ENCODE data around the gene TBCD. TPM values are rescaled to one million over a fixed set of nuclear protein-coding genes. Genes with fewer than 3 reads are reported as not detected.

The TBCD gene
- total RNA-seq, 1 donor from 2014 or later, result 104 TPM

DNA sequence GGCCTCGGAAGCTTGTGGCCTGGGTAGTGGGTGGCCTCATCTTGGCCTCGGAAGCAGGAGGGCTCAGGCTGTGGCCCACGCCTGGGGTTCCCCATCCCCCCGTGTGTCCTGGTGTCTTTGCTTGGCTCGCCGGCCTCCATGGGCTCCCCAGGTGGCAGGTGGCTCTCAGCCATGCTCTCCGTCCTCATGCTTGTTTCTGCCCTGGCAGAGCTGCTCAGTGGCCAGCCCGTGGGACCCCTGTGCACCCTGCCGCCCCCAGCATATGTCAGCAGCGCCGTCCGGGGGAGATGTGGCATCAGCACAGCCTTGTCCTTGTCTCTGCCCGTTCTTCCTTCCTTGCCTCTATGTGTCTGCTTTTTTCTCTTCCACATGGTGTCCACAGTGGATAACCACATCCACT lies 38.5 kb downstream of the TBCD start:
- Mint-ChIP-seq H3K9me3 (no peaks in the 10 kb centered on the region), H3K27me3 (no peaks in the 10 kb centered on the region), H3K4me3 (no peak overlapping the region), H3K27ac (no peak overlapping the region), H3K4me1 (ENCODE audit: unreplicated experiment) (peaks cover 36% of the 10 kb centered on the region), H3K36me3 (peaks cover 8% of the 10 kb centered on the region)
- no peak for DNase-seq (ENCODE audit: extremely low spot score, unreplicated experiment)
- no peak for TF ChIP-seq CTCF (conservative IDR thresholded peaks at IDR 0.05)

- Mint-ChIP-seq H3K27ac (peak overlapping the region; percentile 27), H3K27me3 (no peaks in the 10 kb centered on the region), H3K9me3 (no peaks in the 10 kb centered on the region), H3K4me3 (no peak overlapping the region), H3K36me3 (peaks cover 8% of the 10 kb centered on the region), H3K4me1 (ENCODE audit: unreplicated experiment) (peaks cover 36% of the 10 kb centered on the region)
- no peak for DNase-seq (ENCODE audit: extremely low spot score, unreplicated experiment)
- no peak for TF ChIP-seq CTCF (conservative IDR thresholded peaks at IDR 0.05)
Observed at GRCh38 chr17:82791532-82791931, 39.7 kb downstream of the TBCD start.

GRCh38 chr17:82793974-82794630 lies 42.2 kb downstream of the TBCD start:
- no peak for DNase-seq (ENCODE audit: extremely low spot score, unreplicated experiment)
- peak overlapping the region; percentile 79 for H3K27ac Mint-ChIP-seq
- peaks cover 11% of the 10 kb centered on the region for H3K36me3 Mint-ChIP-seq
- no peaks in the 10 kb centered on the region for H3K9me3 Mint-ChIP-seq
- no peaks in the 10 kb centered on the region for H3K27me3 Mint-ChIP-seq
- no peak overlapping the region for H3K4me3 Mint-ChIP-seq
- H3K4me1 Mint-ChIP-seq (ENCODE audit: unreplicated experiment), result peaks cover 29% of the 10 kb centered on the region
- no peak for TF ChIP-seq CTCF (conservative IDR thresholded peaks at IDR 0.05)

DNA sequence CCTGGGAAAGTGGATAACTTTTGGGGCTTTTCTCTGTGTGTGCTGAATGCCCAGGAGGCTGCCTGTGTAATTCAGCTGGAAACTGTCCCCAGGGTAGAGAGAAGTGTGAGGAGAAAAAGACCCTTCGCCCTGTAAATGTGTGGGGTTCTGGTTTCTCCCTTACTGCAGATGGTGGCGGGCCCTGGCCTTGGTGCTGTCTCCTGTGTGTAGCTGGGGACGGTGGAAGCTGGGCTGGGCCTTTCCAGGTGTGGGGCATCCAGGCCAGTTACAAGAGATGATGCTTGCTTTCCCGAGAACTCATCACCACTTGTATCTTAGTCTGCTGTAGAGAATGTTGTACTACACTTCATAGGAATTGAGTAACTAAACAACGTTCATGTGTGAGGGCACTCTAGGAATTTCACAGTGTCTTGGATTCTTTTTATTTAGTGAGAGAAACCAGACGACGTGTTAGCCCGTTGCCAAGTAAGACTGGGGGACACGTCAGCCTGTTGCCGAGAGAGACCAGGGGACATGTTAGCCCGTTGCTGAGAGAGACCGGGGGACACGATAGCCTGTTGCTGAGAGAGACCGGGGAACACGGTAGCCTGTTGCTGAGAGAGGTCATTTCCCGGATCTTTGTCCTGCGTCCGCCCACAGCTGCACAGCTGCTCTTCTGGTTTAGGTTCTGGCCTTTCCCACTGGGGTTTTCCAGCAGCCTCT lies 43.1 kb downstream of the TBCD start:
- peaks cover 25% of the 10 kb centered on the region for H3K4me1 Mint-ChIP-seq (ENCODE audit: unreplicated experiment)
- no peak overlapping the region for H3K4me3 Mint-ChIP-seq
- no peaks in the 10 kb centered on the region for H3K9me3 Mint-ChIP-seq
- no peaks in the 10 kb centered on the region for H3K27me3 Mint-ChIP-seq
- DNase-seq (ENCODE audit: extremely low spot score, unreplicated experiment), result no peak
- no peak for TF ChIP-seq CTCF (conservative IDR thresholded peaks at IDR 0.05)
- peak overlapping the region; percentile 79 for H3K27ac Mint-ChIP-seq
- peaks cover 14% of the 10 kb centered on the region for H3K36me3 Mint-ChIP-seq

GRCh38 chr17:82795615-82796014 lies 43.8 kb downstream of the TBCD start:
- Mint-ChIP-seq H3K27me3 (no peaks in the 10 kb centered on the region), H3K9me3 (no peaks in the 10 kb centered on the region), H3K4me3 (no peak overlapping the region), H3K4me1 (ENCODE audit: unreplicated experiment) (peaks cover 24% of the 10 kb centered on the region), H3K27ac (peak overlapping the region; percentile 79), H3K36me3 (peaks cover 16% of the 10 kb centered on the region)
- TF ChIP-seq CTCF (conservative IDR thresholded peaks at IDR 0.05), result no peak
- no peak for DNase-seq (ENCODE audit: extremely low spot score, unreplicated experiment)

Measured in type B pancreatic cell (in vitro differentiated cells).